SK-N-SH (cell line): ENCODE data around the gene MS4A10. TPM values are rescaled to one million over a fixed set of nuclear protein-coding genes. Genes with fewer than 3 reads are reported as not detected.

Source experiments
- CTCF ChIA-PET: fragments of 300-600, 350-600 bp; formaldehyde crosslinking; extraction: SDS; loops from one replicate; lab custom pipeline; 2021; lab: Yijun Ruan, JAX
- POLR2A ChIA-PET: fragments of 350-600 bp; sonication (Branson Sonifier 250); formaldehyde crosslinking; extraction: SDS; loops from one replicate; lab custom pipeline; 2020; ENCODE audit warnings: antibody characterized with exemption, inconsistent platforms; lab: Yijun Ruan, JAX
- DNase-seq: peaks from one replicate; pipeline ENCODE4 v3.0.0; 2012
- H2AFZ ChIP-seq: fragments of 200-600 bp; sonication (generic); 2 replicates; pipeline ENCODE4 v1.8.1; 2016; ENCODE audit warnings: antibody characterized with exemption, mild to moderate bottlenecking, low read depth
- H3F3A ChIP-seq: fragments of 200-600 bp; sonication (generic); replicated peaks from 2 replicates; pipeline ENCODE3; 2016; ENCODE audit warnings: antibody characterized with exemption, mild to moderate bottlenecking; ENCODE audit not compliant: insufficient read depth
- H3K27ac ChIP-seq, 2 experiments: fragments of 200-500 bp in 1 of 2; fragments of 200-600 bp in 1 of 2; sonication (Bioruptor generic) in 1 of 2; sonication (generic), shearing (Covaris generic) in 1 of 2; 2 replicates each; pipeline versions ENCODE4 v1.5.1 to v1.6.1; 2014 to 2016; ENCODE audit warnings: low read depth in 2 of 2, inconsistent platforms in 1 of 2, low read length in 1 of 2, mild to moderate bottlenecking in 1 of 2, mixed read lengths in 1 of 2
- H3K27me3 ChIP-seq: fragments of 200-600 bp; sonication (generic), shearing (Covaris generic); 2 replicates; pipeline ENCODE4 v1.6.1; 2016; ENCODE audit warnings: mixed run types; ENCODE audit not compliant: insufficient read depth
- H3K36me3 ChIP-seq, 2 experiments: fragments of 200-500 bp in 1 of 2; fragments of 200-600 bp in 1 of 2; sonication (Bioruptor generic) in 1 of 2; sonication (generic) in 1 of 2; replicated peaks in 1 of 2; 2 replicates each; pipeline versions ENCODE3 to v1.5.1; 2014 to 2016; ENCODE audit warnings: low read length in 1 of 2, mild to moderate bottlenecking in 1 of 2; ENCODE audit not compliant: insufficient read depth in 2 of 2, control insufficient read depth in 1 of 2
- H3K4me1 ChIP-seq, 2 experiments: fragments of 200-500 bp in 1 of 2; fragments of 200-600 bp in 1 of 2; sonication (Bioruptor generic) in 1 of 2; sonication (generic), shearing (Covaris generic) in 1 of 2; 2 replicates each; pipeline versions ENCODE4 v1.5.1 to v1.6.1; 2014 to 2016; ENCODE audit warnings: low read depth in 1 of 2, low read length in 1 of 2, mixed run types in 1 of 2; ENCODE audit not compliant: insufficient read depth in 2 of 2, control insufficient read depth in 1 of 2
- H3K4me2 ChIP-seq: fragments of 200-600 bp; sonication (generic), shearing (Covaris generic); 2 replicates; pipeline ENCODE4 v1.6.1; 2017; ENCODE audit warnings: mixed run types
- H3K4me3 ChIP-seq, 2 experiments: fragments of 200-500 bp in 1 of 2; fragments of 200-600 bp in 1 of 2; sonication (Bioruptor generic) in 1 of 2; sonication (generic), shearing (Covaris generic) in 1 of 2; 2 replicates each; pipeline versions ENCODE4 v1.5.1 to v1.8.1; 2014 to 2016; ENCODE audit warnings: low read depth in 2 of 2, inconsistent platforms in 1 of 2, low read length in 1 of 2, mild to moderate bottlenecking in 1 of 2, mixed read lengths in 1 of 2, moderate library complexity in 1 of 2
- H3K79me2 ChIP-seq: fragments of 200-600 bp; sonication (generic); 2 replicates; pipeline ENCODE4 v1.8.1; 2017; ENCODE audit warnings: mild to moderate bottlenecking; ENCODE audit not compliant: insufficient read depth
- H3K9ac ChIP-seq: fragments of 200-600 bp; sonication (generic); 2 replicates; pipeline ENCODE4 v1.6.1; 2017; ENCODE audit warnings: mixed run types
- H3K9me2 ChIP-seq: fragments of 200-600 bp; sonication (generic); 2 replicates; pipeline ENCODE4 v1.6.1; 2017; ENCODE audit warnings: mixed run types
- H3K9me3 ChIP-seq: fragments of 200-600 bp; sonication (generic); 2 replicates; pipeline ENCODE4 v1.6.1; 2017; ENCODE audit warnings: mixed run types, mild to moderate bottlenecking, moderate library complexity
- H4K20me1 ChIP-seq: fragments of 200-600 bp; sonication (generic); 2 replicates; pipeline ENCODE4 v1.6.1; 2017; ENCODE audit warnings: mild to moderate bottlenecking, mixed run types; ENCODE audit not compliant: insufficient read depth
- ELF1 ChIP-seq: IDR thresholded peaks from 2 replicates; pipeline ENCODE4 v1.4.0; 2012
- EZH2phosphoT487 ChIP-seq: fragments of 200-600 bp; sonication (generic); IDR thresholded peaks from 2 replicates; pipeline ENCODE4 v1.6.1; 2017; ENCODE audit warnings: low read depth, mixed run types, mild to moderate bottlenecking, antibody characterized with exemption, moderate library complexity, borderline replicate concordance
- FOSL2 ChIP-seq: IDR thresholded peaks from 2 replicates; pipeline ENCODE4 v1.4.0; 2012; ENCODE audit warnings: low read depth, mild to moderate bottlenecking, moderate library complexity, borderline replicate concordance
- FOXJ3 ChIP-seq: sonication (generic); formaldehyde crosslinking; IDR thresholded peaks from 2 replicates; pipeline ENCODE4 v1.5.1; 2020; ENCODE audit warnings: mild to moderate bottlenecking, missing genetic modification reagents
- GABPA ChIP-seq: IDR thresholded peaks from 2 replicates; pipeline ENCODE4 v1.4.0; 2012; ENCODE audit warnings: low read depth, mild to moderate bottlenecking
- GATA2 ChIP-seq: sonication (generic); formaldehyde crosslinking; IDR thresholded peaks from 2 replicates; pipeline ENCODE4 v1.5.0; 2020; ENCODE audit warnings: mild to moderate bottlenecking, missing genetic modification reagents
- MXI1 ChIP-seq: IDR thresholded peaks from 2 replicates; pipeline ENCODE4 v1.6.1; 2012; ENCODE audit warnings: mild to moderate bottlenecking, low read depth, low read length, improper control_type of control experiment
- NFIC ChIP-seq: IDR thresholded peaks from 2 replicates; pipeline ENCODE4 v1.4.0; 2012; ENCODE audit warnings: borderline replicate concordance
- NRF1 ChIP-seq: IDR thresholded peaks from 2 replicates; pipeline ENCODE4 v1.6.1; 2012; ENCODE audit warnings: low read depth, mild to moderate bottlenecking, low read length
- POLR2AphosphoS5 ChIP-seq: IDR thresholded peaks from 2 replicates; pipeline ENCODE4 v1.6.1; 2012; ENCODE audit warnings: low read depth, low read length
- RAD21 ChIP-seq: IDR thresholded peaks from 2 replicates; pipeline ENCODE4 v1.6.1; 2012; ENCODE audit warnings: mild to moderate bottlenecking, low read length
- RCOR1 ChIP-seq: fragments of 150-350 bp; IDR thresholded peaks from 2 replicates; pipeline ENCODE4 v1.6.1; 2017; ENCODE audit warnings: antibody characterized with exemption, low read length
- RXRA ChIP-seq: IDR thresholded peaks from 2 replicates; pipeline ENCODE4 v1.4.0; 2012; ENCODE audit warnings: low read depth, mild to moderate bottlenecking, borderline replicate concordance
- SIN3A ChIP-seq: IDR thresholded peaks from 2 replicates; pipeline ENCODE4 v1.6.1; 2012; ENCODE audit warnings: low read depth, mild to moderate bottlenecking, low read length, moderate library complexity, borderline replicate concordance
- TCF12 ChIP-seq: IDR thresholded peaks from 2 replicates; pipeline ENCODE4 v1.4.0; 2012
- TEAD4 ChIP-seq: IDR thresholded peaks from 2 replicates; pipeline ENCODE4 v1.4.0; 2012; ENCODE audit warnings: mild to moderate bottlenecking, borderline replicate concordance; ENCODE audit not compliant: insufficient read depth
- YY1 ChIP-seq: IDR thresholded peaks from 2 replicates; pipeline ENCODE4 v1.4.0; 2012; ENCODE audit warnings: low read depth, mild to moderate bottlenecking
- WGBS: methylation state at CpG from one replicate; pipeline ENCODE4 v1.1.6; 2017; ENCODE audit warnings: low lambda C conversion rate; 5-methylcytosine and 5-hydroxymethylcytosine counted together
- polyA plus RNA-seq, 3 experiments: library from polyadenylated mRNA; depleted of rRNA; stranded (reverse); fragments of >200 nt; gene quantifications; 2 replicates each; pipeline ENCODE4 v1.2.3, GENCODE V29; 2012
- TF ChIP-seq, protein P1 (sequence below): IDR thresholded peaks from 2 replicates; pipeline ENCODE4 v1.4.0; 2012; ENCODE audit warnings: low read depth, borderline replicate concordance
- TF ChIP-seq, protein P2 (sequence below): fragments of 200-600 bp; sonication (generic); IDR thresholded peaks from 2 replicates; pipeline ENCODE4 v1.6.1; 2017; ENCODE audit warnings: antibody characterized with exemption, mild to moderate bottlenecking, moderate library complexity
- TF ChIP-seq, protein P3 (sequence below): fragments of 150-350 bp; IDR thresholded peaks from 2 replicates; pipeline ENCODE4 v1.6.1; 2016; ENCODE audit warnings: mild to moderate bottlenecking, low read depth, low read length

The MS4A10 gene
- polyA plus RNA-seq, 1 of the 3 experiments (the other 2 are of a cell fraction) = not detected

DNA sequence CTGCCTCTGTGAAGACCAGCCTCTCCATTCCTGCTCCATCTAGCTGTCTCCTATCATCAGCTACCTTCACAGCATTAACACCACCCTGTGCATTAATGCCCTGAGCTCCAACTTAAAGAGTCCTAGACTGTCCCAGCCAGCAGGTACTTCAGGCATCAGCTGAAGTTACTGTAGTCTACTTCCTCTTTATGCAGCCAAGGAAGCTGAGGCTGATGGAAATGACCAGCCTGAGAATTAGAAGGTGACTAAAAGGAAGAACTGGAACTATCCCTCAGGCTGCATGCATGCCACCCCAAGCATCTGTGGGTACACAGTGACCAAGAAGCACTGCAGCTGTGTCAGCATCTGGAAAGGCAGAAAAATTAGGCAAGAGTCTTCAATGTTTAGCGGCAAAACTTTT is 28.2 kb downstream of the MS4A10 start:
- 13% methylated on average over 1 of the region's 1 CpG for WGBS
- no peak overlapping the region for H3K4me3 ChIP-seq
- H3K4me1 ChIP-seq = no peaks in the 10 kb centered on the region
- CTCF ChIA-PET = interaction anchor here (0.9 to 2.0 kb wide), 3 partner anchors 10 to 86 kb away, joined by 3 to 7 read pairs (median 4); no protein-coding TSS in a partner anchor
- H3K9ac ChIP-seq = no peak overlapping the region
- H3K9me2 ChIP-seq = no peaks in the 10 kb centered on the region
- H3K9me3 ChIP-seq = no peaks in the 10 kb centered on the region; the same call in 1 of the 2 replicates
- no peak for DNase-seq
- no peak overlapping the region for H3K27ac ChIP-seq
- TF ChIP-seq GABPA (no peak), RAD21 (no peak), EZH2phosphoT487 (no peak), TCF12 (no peak), SIN3A (no peak), GATA2 (CRISPR knock-in tag) (no peak), FOXJ3 (CRISPR knock-in tag) (no peak), TEAD4 (no peak), NRF1 (no peak), RXRA (no peak), YY1 (no peak), POLR2AphosphoS5 (no peak), NFIC (no peak), ELF1 (no peak), FOSL2 (no peak), MXI1 (no peak), RCOR1 (no peak)
- TF ChIP-seq, protein P1, sequence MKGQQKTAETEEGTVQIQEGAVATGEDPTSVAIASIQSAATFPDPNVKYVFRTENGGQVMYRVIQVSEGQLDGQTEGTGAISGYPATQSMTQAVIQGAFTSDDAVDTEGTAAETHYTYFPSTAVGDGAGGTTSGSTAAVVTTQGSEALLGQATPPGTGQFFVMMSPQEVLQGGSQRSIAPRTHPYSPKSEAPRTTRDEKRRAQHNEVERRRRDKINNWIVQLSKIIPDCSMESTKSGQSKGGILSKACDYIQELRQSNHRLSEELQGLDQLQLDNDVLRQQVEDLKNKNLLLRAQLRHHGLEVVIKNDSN = no peak
- TF ChIP-seq, protein P2, sequence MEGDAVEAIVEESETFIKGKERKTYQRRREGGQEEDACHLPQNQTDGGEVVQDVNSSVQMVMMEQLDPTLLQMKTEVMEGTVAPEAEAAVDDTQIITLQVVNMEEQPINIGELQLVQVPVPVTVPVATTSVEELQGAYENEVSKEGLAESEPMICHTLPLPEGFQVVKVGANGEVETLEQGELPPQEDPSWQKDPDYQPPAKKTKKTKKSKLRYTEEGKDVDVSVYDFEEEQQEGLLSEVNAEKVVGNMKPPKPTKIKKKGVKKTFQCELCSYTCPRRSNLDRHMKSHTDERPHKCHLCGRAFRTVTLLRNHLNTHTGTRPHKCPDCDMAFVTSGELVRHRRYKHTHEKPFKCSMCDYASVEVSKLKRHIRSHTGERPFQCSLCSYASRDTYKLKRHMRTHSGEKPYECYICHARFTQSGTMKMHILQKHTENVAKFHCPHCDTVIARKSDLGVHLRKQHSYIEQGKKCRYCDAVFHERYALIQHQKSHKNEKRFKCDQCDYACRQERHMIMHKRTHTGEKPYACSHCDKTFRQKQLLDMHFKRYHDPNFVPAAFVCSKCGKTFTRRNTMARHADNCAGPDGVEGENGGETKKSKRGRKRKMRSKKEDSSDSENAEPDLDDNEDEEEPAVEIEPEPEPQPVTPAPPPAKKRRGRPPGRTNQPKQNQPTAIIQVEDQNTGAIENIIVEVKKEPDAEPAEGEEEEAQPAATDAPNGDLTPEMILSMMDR = no peak
- TF ChIP-seq, protein P3, sequence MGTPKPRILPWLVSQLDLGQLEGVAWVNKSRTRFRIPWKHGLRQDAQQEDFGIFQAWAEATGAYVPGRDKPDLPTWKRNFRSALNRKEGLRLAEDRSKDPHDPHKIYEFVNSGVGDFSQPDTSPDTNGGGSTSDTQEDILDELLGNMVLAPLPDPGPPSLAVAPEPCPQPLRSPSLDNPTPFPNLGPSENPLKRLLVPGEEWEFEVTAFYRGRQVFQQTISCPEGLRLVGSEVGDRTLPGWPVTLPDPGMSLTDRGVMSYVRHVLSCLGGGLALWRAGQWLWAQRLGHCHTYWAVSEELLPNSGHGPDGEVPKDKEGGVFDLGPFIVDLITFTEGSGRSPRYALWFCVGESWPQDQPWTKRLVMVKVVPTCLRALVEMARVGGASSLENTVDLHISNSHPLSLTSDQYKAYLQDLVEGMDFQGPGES = no peak
- no peaks in the 10 kb centered on the region for H3F3A ChIP-seq
- H3K4me2 ChIP-seq = no peak overlapping the region
- POLR2A ChIA-PET = no interaction called here
- H4K20me1 ChIP-seq = no peaks in the 10 kb centered on the region
- no peaks in the 10 kb centered on the region for H3K79me2 ChIP-seq
- H3K27me3 ChIP-seq = no peaks in the 10 kb centered on the region; the same call in 1 of the 2 replicates
- no peak overlapping the region for H2AFZ ChIP-seq
- no peaks in the 10 kb centered on the region for H3K36me3 ChIP-seq
